GM13977 (cell line): Measurements from ENCODE around the gene CFAP57.

Experiments
- DNase-seq: peaks from one replicate; pipeline ENCODE4 v3.0.0; 2012; ENCODE audit warnings: low spot score
- CTCF ChIP-seq: IDR thresholded peaks from 2 replicates; pipeline ENCODE4 v1.5.1; 2012; ENCODE audit warnings: mild to moderate bottlenecking, control low read depth; ENCODE audit not compliant: insufficient read depth; ENCODE audit errors: extremely low read depth, missing control alignments
- in situ Hi-C: fragments of 300-500 bp; cut with MboI; formaldehyde crosslinking; loops from one replicate; pipeline ENCODE4 v1.12.0; 2022; ENCODE audit warnings: low sequenced_read_pairs, low pct_unique_long_range_greater_than_20kb, mixed read lengths, inconsistent platforms; ENCODE audit not compliant: unreplicated experiment

Gene CFAP57

DNA sequence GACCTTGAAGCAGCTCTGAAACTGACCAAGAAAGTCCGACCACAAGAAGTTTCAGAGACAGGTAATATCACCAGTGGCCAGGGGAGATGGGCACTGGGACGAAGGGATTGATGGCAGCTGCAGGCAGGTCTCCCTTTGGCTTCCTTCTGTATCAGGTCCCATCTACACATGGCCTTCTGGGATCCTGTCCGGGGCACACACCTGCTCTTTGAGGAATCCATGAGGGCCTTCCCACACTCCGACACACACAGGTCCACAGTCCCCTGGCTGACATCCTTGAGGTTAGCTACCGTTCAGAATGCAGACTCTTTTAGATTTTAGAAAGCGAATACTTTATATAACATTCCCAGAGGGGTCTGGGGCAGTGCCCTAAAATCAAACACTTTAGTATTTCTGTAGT is 71.2 kb downstream of the CFAP57 start:
- in situ Hi-C loops, result loop anchor here (25.0 kb wide), 1 partner anchor 119 kb away; the partner anchor contains the start of genes CDC20 and ELOVL1
- DNase-seq, result no peak
- TF ChIP-seq CTCF, result no peak

- in situ Hi-C loops, result loop anchor here (25.0 kb wide), 1 partner anchor 116 kb away; the partner anchor contains the start of genes CDC20 and ELOVL1
- no peak for TF ChIP-seq CTCF
- DNase-seq, result no peak
These were observed 74.5 kb downstream of the CFAP57 start for GRCh38 chr1:43246466-43247213.

DNA sequence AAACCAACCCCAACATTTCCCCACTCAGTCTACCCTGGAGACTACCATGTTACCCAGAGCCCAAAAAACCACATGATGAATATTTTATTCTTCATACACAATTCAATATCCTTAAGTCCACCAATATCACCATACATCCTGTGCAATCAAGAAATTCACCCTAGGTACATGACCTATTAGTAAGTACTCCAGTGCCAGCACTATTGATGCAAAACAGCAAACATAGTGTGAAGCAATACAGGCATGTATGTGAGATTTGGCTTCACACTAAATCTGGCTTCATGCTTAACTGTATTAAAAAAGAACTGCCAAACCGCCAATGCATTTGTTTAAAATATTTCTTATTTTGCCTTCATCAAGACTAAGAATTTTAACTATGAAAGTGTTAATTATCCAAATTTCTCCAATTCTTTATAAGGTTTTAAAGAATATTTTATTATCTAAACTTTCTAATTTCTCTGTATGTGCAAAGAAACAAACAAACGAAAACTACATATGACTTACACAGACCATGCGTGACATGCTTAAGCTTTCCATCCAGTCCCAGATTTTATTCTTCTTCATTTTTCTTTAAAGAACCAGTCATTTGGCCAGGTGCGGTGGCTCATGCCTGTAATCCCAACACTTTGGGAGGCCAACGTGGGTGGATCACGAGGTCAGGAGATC is 75.3 kb downstream of the CFAP57 start:
- DNase-seq, result no peak
- no peak for TF ChIP-seq CTCF
- in situ Hi-C loops, result loop anchor here (25.0 kb wide), 1 partner anchor 115 kb away; the partner anchor contains the start of genes CDC20 and ELOVL1

GRCh38 chr1:43250351-43250761 is 78.2 kb downstream of the CFAP57 start:
- no peak for TF ChIP-seq CTCF
- no peak for DNase-seq
- in situ Hi-C loops, result no loop called here

DNA sequence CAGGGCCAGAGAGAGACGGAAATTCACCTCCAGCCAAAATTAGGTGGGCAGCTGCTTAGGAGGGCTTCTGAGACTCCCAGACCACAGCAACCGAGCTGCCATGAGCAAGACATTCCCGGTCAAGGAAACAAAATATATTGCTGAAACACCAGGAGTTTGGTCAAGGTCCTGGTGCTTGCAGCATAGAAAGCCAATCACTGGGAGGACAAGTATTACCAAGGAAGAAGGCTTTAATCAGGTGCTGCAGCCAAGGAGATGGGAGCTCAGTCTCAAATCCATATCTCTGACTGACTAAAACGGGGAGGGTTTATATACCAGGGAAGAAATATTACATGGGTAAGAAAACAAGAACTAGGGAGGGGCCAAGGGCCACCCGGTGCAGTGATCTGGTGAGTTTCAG is 78.9 kb downstream of the CFAP57 start:
- TF ChIP-seq CTCF, result no peak
- in situ Hi-C loops, result no loop called here
- DNase-seq, result no peak

GRCh38 chr1:43252225-43252624 is 80.1 kb downstream of the CFAP57 start:
- no peak for TF ChIP-seq CTCF
- DNase-seq, result no peak
- in situ Hi-C loops, result no loop called here
